HUDEP-2 (cell line): ENCODE data around the gene PPAN.
A peak's percentile ranks its signal among the peaks of the same experiment; 100 is the strongest.

Experiments
- DNase-seq, 76 experiments: peaks; one replicate each; lab custom pipeline; 2025; ENCODE audit not compliant: unreplicated experiment in 76 of 76; lab: John Stamatoyannopoulos, UW

Gene PPAN

DNA sequence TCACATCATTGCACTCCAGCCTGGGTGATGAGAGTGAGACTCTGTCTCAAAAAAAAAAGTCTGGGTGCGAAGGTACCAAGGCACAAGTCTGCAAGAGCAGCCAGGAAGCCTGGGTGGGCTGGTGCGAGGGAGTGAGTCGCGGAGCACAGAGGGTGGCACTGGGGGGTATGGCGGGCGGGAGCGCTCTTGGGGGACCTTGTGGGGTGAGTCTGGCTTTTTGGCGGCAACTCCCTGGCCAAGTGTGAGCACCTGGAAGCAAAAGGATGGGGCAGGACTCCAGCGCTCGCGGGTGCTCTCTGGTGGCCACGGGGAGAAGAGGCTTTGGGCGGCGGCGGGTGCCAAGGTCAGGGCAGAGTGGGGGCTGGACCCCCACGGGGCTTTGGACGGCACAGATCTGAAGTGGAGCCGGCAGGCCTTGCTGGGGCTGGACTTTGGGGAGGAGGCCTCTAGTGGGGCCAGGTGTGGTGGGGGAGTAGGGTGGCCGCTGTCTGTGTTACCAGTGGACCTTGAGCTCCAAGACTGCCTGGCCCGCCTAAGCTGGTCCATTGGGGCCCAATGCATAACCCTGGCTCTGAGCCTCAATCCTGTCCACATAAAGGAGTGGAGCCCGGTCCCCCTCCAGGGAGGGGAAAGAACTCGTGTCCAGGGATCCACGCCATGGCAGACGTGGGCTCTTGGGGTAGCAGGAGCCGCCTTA lies 6.9 kb downstream of the PPAN start:
- DNase-seq, result peak in 57 of 76 experiments; percentile 16 to 86 (median 57)

DNA sequence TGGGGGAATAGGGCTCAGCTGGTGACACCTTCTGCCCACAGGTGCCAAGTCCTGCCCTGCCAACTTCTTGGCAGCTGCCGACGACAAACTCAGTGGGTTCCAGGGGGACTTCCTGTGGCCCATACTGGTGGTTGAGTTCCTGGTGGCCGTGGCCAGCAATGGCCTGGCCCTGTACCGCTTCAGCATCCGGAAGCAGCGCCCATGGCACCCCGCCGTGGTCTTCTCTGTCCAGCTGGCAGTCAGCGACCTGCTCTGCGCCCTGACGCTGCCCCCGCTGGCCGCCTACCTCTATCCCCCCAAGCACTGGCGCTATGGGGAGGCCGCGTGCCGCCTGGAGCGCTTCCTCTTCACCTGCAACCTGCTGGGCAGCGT lies 7.4 kb downstream of the PPAN start:
- DNase-seq, result peak in 10 of 76 experiments; percentile 20 to 59 (median 36)

GRCh38 chr19:10113964-10114650 lies 7.9 kb downstream of the PPAN start:
- DNase-seq, result peak in 4 of 76 experiments; percentile 16 to 50 (median 30)

GRCh38 chr19:10114651-10115391 lies 8.7 kb downstream of the PPAN start:
- DNase-seq, result peak in 14 of 76 experiments; percentile 23 to 67 (median 38)

DNA sequence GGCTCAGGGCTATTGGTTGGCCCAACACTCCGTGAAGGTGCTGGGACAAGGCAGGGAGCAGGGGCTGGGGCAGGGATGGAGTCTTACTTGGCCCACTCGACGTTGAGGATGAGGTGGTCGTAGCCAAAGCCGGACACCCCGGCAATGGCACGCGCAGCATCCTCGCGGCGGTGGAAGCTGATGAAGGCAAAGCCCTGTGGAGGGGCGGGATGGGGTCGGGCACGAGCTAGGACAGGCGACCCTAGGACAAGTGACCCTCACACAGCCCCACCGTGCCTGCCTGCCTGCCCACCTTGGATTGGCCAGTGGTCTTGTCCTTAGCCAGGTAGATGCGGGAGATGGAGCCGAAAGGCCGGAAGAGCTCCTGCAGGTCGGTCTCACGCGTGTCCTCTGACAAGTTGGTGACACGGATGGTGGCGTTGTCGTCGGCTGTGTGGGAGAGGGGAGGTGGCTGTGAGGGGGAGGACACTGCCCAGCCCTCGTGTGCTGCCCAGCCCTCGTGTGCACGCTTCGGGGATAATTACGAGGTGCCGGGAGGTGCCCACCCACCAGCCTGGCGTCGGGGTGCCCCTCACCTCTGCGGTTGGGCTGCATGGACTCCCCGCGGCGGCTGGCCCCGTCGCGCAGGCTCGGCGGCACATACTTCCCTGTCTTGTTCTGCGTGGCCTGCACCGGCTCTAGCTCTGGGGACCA lies 9.4 kb downstream of the PPAN start:
- DNase-seq, result no peak

- peak in 2 of 76 experiments; percentile 17 to 28 for DNase-seq
Observed at GRCh38 chr19:10116085-10116865, 10.1 kb downstream of the PPAN start.

- DNase-seq, result no peak
Observed at GRCh38 chr19:10116866-10117616, 10.9 kb downstream of the PPAN start.

DNA sequence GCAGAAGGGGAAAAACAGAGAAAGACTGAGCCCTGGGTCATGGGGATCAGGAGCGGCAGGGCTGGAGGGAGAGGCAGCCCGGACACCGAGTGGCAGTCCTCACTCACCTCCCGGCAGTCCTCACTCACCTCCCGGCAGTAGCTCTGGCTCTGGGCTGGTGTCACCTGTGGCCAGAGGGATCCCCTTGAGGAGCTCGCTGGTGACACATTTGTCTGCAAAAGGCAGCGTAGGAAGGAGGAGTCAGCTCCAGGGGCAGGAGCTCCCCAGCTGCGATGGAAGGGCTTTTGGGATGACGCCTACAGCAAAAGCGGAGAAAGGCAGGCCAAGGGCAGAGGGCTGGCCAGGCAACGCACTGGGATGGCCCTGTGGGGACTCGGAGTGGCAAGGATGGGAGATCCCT lies 12.8 kb downstream of the PPAN start:
- DNase-seq, result peak in 5 of 76 experiments; percentile 14 to 21 (median 17)

- no peak for DNase-seq
Observed at GRCh38 chr19:10120538-10121189, 14.5 kb downstream of the PPAN start.

DNA sequence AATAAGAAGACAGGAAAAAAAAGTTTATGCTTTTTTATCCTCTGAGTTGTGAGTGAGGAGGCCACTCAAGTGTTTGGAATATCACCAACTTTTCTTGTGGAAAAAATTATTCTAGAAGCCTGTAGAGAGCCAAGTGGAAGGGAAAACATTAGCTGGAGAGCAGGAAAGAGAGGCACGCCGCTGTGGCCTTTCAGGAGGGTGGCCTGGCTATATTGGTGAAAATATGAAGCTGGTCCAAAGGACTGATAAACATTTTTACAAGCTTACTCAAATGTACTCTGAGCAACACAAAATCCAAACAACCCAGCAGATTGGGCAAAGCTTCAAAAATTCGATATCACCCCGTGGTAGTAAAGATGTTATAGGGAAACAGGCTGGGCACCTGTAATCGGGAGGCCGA lies 15.9 kb downstream of the PPAN start:
- DNase-seq, result no peak

DNA sequence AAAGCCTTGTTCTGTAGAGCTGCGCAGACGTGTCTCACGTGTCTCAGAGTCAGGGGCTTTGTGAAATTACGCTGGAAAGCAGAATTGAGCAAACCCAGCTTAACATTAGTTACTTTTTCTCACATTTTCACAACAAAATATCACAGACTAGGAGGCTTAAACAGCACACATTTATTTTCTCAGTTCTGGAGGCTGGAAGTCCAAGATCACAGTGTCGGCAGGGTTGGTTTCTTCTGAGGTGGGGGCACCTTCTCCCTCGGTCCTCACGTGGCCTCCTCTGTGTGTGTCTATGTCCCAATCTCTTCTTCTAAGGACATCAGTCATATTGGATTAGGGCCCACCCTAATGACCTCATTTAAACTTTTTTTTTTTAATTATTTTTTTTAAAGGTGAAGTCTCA lies 18.3 kb downstream of the PPAN start:
- DNase-seq, result no peak

DNA sequence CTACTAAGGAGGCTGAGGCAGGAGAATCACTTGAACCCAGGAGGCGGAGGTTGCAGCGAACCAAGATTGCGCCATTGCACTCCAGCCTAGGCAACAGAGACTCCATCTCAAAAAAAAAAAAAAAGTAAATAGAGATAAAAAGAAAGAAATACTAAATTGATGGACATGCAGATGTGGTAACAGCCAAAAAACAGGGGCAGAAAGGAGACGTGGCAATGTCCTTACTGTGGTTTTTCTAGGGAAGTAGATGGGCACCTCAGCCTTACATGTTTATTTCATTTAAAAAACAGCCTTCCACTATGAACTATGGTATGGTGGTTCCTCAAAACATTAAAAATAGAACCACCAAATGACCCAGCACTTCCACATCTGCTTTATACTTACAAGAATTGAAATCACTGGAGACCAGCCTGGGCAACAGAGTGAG lies 20.1 kb downstream of the PPAN start:
- no peak for DNase-seq

DNA sequence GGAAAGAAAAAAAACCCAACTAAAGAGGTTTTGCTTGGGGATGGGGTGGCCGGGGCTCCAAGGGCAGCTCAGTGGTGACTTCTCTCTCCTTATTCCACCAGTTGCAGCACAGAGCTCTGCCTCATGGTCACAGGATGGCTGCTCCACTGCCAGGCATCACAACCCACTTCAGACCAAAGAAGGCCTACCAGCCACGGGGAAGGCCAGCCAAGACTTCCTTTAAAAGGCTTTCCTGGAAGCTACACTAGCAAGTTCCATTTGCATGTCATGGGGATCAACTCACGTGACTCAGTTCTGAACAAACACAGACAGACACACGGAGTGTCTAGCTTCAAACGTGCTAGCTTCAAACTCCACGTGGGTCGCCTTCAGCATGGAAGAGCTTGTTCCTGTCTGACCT lies 26.7 kb downstream of the PPAN start:
- no peak for DNase-seq

DNA sequence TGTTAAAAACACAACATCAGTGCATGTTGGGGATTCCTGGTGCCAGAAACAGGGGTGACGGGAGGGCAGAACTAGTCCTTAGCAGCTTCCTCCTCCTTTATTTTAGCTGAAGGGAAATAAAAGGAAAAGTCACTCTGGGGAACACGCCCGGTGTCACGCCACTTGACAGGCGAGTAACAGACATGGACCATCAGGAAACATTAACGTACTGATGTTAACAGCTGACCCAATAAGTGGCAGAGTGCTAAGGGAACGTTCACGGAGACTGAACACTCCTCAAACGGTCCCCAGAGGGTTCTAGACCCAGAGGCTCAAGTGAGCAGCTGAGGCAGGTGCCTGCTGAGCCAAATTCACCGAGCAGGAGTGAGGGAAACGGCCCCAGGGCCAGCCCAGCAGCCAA lies 27.4 kb downstream of the PPAN start:
- DNase-seq, result no peak

DNA sequence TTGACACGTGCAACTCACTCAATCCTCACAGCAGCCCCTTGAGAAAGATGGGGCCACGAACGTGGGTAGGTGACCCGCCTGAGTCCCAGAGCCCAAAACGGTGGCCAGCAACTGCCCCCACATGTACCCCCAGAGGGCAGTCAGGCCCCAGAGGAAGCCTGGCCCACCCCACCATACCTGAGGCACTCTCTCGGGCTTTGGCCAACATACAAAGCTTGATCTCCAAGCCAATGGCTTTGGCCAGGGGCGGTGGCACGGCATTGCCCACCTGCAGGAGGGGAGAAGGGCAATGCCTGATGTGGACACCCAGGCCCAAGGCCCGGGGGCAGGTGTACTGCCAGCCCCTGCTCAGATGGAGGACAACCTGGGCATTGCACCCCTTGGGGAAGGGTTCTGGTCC lies 27.9 kb downstream of the PPAN start:
- DNase-seq, result no peak

GRCh38 chr19:10135551-10136334 lies 29.6 kb downstream of the PPAN start:
- no peak for DNase-seq

DNA sequence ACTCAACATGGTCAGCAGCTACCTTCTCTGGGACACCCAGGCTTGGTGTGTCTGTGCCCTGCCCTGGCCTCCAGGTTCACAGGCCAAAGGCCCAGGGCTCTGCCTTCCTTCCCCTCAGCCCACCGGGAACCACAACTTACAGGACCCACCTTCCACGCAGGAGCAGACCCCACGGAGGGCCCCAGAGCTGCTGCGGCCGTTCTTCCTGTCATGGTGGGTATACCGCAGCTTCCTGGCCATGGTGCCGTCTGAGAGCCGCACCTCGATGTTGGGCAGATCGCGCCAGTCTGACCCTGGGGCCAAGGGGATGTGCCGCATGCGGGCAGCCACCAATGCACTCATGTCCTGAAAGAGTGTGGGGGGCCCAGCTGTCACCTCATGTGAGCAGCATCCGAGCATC lies 30.8 kb downstream of the PPAN start:
- no peak for DNase-seq
